Transverse colon (tissue), 4 donors: ENCODE data around the gene IVD. TPM values are rescaled to one million over a fixed set of nuclear protein-coding genes. Genes with fewer than 3 reads are reported as not detected.

Experiments
- DNase-seq: peaks from one replicate; pipeline ENCODE4 v3.0.0-alpha.2; 2019
- H3K27ac ChIP-seq, 4 donors: fragments of 200-600 bp; sonication (generic); 2 replicates each; pipeline ENCODE4 v1.5.1; 2016 to 2018; ENCODE audit warnings: inconsistent platforms in 4 of 4
- H3K27me3 ChIP-seq: fragments of 200-600 bp; sonication (generic); 2 replicates; pipeline ENCODE4 v1.5.1; 2017; ENCODE audit warnings: inconsistent platforms
- H3K36me3 ChIP-seq, 4 donors: fragments of 200-600 bp; sonication (generic); 2 replicates each; pipeline ENCODE4 v1.5.1; 2017 to 2019; ENCODE audit warnings: inconsistent platforms in 4 of 4
- H3K4me1 ChIP-seq, 4 donors: fragments of 200-600 bp; sonication (generic); 2 replicates each; pipeline ENCODE4 v1.5.1; 2017 to 2020; ENCODE audit warnings: inconsistent platforms in 4 of 4
- H3K4me3 ChIP-seq, 4 donors: fragments of 200-600 bp; sonication (generic); 1 replicate in 1 of 4; 2 replicates in 3 of 4; pipeline versions ENCODE4 v1.5.1 to v1.6.1; 2017 to 2019; ENCODE audit warnings: inconsistent platforms in 4 of 4
- H3K9me3 ChIP-seq, 2 donors: fragments of 200-600 bp; sonication (generic); 2 replicates each; pipeline ENCODE4 v1.5.1; 2017 to 2019; ENCODE audit warnings: inconsistent platforms in 2 of 2
- EP300 ChIP-seq: sonication (generic); formaldehyde crosslinking; IDR thresholded peaks from one replicate; pipeline ENCODE4 v1.6.1; 2017; ENCODE audit warnings: antibody characterized with exemption, low read depth
- POLR2A ChIP-seq: fragments of 450-650 bp; IDR thresholded peaks from one replicate; pipeline ENCODE4 v1.6.1; 2016; ENCODE audit warnings: antibody characterized with exemption, mild to moderate bottlenecking, moderate library complexity
- POLR2AphosphoS5 ChIP-seq, 3 donors: sonication (generic); formaldehyde crosslinking; IDR thresholded peaks; one replicate each; pipeline ENCODE4 v1.6.1; 2016; ENCODE audit warnings: antibody characterized with exemption in 3 of 3
- whole genome bisulfite sequencing, 2 donors: methylation state at CpG; one replicate each; pipeline ENCODE4 v1.1.5; 2018; ENCODE audit warnings: low coverage in 1 of 2; 5-methylcytosine and 5-hydroxymethylcytosine counted together
- in situ Hi-C, 4 donors: fragments of 200-750 bp; cut with MboI; loops; one replicate each; pipeline versions ENCODE4 v1.15.0 to v1.15.1; 2017; ENCODE audit warnings: low sequenced_read_pairs in 3 of 4, low pct_ligation_motif_present in 1 of 4, low pct_unique_long_range_greater_than_20kb in 1 of 4
- intact Hi-C: fragments of 100-400 bp; cut with DNase I; formaldehyde crosslinking; loops from one replicate; pipeline ENCODE4 v1.15.1; 2023; ENCODE audit warnings: low total_unique reads
- total RNA-seq, 4 donors: library from RNA; depleted of rRNA; stranded (reverse); fragments of >200 nt; gene quantifications; one replicate each; pipeline ENCODE4 v1.1.0, GENCODE V29; 2016
- TF ChIP-seq, protein P1 (sequence below), 5 experiments: fragments of 200-600 bp in 3 of 5; fragments of 450-650 bp in 2 of 5; sonication (generic) in 3 of 5; IDR thresholded peaks; 1 replicate in 2 of 5; 2 replicates in 3 of 5; pipeline ENCODE4 v1.5.1; 2016 to 2017; ENCODE audit warnings: antibody characterized with exemption in 5 of 5, inconsistent platforms in 3 of 5, mild to moderate bottlenecking in 2 of 5, moderate library complexity in 1 of 5

The IVD gene
- total RNA-seq, 4 donors from 2014 or later: 51.4 to 122 (median 58.7) TPM

DNA sequence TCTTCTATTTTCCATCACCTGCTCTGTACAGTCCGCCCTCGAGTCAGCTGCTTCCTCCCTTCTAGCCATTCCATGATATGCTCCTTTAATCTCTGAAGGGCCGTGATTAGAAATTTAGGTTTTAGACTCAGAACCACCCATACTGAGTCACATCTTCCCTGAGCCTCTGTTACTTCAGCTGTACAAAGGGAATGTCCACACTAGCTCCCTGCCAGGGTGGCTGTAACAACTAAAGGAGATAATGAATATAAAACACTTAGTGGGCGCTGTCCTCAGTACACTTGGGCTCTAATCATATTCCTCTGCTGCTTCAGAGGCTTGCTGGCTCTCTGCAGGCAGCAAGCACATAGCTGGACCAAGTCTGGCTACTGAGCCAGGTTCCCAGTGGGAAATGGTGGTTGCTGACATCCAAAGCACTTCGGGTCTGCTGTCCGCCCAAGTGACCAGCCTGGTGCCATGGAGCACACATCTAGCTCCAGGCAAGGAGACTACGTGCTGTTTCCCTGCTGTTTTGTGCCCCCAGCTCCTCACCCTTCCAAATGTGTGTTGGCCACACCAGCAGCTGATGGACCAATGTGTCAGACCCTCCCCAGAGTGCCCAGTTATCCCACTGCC, 64.3 kb downstream of the IVD start:
- intact Hi-C loops: no loop called here
- no peaks in the 10 kb centered on the region for H3K36me3 ChIP-seq
- peaks cover 3 to 19% (median 13%) of the 10 kb centered on the region in 4 donors for H3K4me1 ChIP-seq
- H3K9me3 ChIP-seq: no peaks in the 10 kb centered on the region
- no peak for DNase-seq
- peak overlapping the region in 1 of 4 donors; percentile 92 for H3K4me3 ChIP-seq
- TF ChIP-seq, protein P1, sequence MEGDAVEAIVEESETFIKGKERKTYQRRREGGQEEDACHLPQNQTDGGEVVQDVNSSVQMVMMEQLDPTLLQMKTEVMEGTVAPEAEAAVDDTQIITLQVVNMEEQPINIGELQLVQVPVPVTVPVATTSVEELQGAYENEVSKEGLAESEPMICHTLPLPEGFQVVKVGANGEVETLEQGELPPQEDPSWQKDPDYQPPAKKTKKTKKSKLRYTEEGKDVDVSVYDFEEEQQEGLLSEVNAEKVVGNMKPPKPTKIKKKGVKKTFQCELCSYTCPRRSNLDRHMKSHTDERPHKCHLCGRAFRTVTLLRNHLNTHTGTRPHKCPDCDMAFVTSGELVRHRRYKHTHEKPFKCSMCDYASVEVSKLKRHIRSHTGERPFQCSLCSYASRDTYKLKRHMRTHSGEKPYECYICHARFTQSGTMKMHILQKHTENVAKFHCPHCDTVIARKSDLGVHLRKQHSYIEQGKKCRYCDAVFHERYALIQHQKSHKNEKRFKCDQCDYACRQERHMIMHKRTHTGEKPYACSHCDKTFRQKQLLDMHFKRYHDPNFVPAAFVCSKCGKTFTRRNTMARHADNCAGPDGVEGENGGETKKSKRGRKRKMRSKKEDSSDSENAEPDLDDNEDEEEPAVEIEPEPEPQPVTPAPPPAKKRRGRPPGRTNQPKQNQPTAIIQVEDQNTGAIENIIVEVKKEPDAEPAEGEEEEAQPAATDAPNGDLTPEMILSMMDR (IDR thresholded peaks at IDR 0.05): no peak
- TF ChIP-seq EP300: no peak
- no peak for TF ChIP-seq POLR2AphosphoS5 (IDR thresholded peaks at IDR 0.05)
- TF ChIP-seq POLR2A: no peak
- 82 to 87% methylated on average over 3 to 7 of the region's 7 CpGs for WGBS, 2 donors
- peak overlapping the region; percentile 88 to 92 (median 90) for H3K27ac ChIP-seq
- no peaks in the 10 kb centered on the region for H3K27me3 ChIP-seq
- in situ Hi-C loops: no loop called here

DNA sequence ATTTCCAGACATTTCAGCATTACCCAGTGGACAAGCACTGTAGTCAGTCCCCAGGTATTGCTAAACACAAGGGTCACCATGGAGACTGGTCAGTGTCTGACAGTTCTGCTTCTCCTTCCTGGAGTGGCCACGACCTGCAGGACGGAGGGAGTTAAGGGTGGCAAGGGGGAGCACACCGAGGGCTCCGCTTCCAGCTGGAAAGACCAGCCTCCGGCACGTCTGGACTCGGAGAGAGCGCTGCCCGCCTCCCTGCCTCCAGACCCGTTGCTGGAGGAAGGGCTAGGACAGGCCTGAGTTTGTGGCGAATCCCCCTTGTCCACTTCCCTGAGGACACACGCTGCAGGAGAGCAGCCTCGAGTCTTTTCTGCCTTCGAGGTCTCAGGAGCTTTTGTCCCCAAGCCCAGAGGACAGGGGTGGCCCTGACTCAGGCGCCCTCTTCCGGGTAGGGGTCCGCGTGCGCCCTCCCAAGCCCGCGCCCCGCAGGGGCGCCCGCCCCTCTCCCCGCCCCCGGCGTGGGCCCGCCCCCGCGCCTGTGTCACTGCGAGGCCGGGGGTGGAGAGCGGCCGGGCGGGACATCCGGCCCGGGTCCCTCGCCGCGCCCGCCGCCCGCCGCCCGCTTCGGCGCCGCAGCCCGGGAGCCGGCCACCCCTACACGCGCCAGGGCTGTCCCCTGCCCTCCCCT, 65.0 kb downstream of the IVD start, which contains the start of gene CHST14:
TSS of gene CHST14 (plus strand) at position 562 of the 682 bp plus-strand sequence. CDS start 230 bp downstream, outside the sequence.
- TF ChIP-seq POLR2A (peak; percentile 41), EP300 (no peak), POLR2AphosphoS5 (IDR thresholded peaks at IDR 0.05) (peak in 1 of 3 donors; percentile 0)
- Histone ChIP-seq H3K27me3 (no peaks in the 10 kb centered on the region), H3K4me1 (peaks cover 3 to 19% (median 13%) of the 10 kb centered on the region in 4 donors), H3K4me3 (peak within 1 kb of the TSS; percentile 70 to 92 (median 80)), H3K9me3 (no peaks in the 10 kb centered on the region), H3K27ac (peak within 1 kb of the TSS; percentile 88 to 92 (median 90)), H3K36me3 (no peaks in the 10 kb centered on the region)
- peak; percentile 64 for DNase-seq
- in situ Hi-C loops: no loop called here
- intact Hi-C loops: no loop called here
- 0 to 14% methylated on average over 7 to 12 of the region's 52 CpGs for WGBS, 2 donors

Other genes starting within 250 kb of the IVD start
- 10 to 100 TPM in 2 of 4 donors, 1 to 10 TPM in 2; 1.4 to 15.3 (median 8.6) TPM for gene BUB1B, start 244.7 kb upstream of the IVD start, total RNA-seq
- gene PAK6, start 166.7 kb upstream of the IVD start, total RNA-seq: 1 to 10 TPM; 3.0 to 7.5 (median 4.5) TPM
- gene ANKRD63, start 122.7 kb upstream of the IVD start, total RNA-seq: not detected
- 100 to 1,000 TPM in 1 of 4 donors, 10 to 100 TPM in 2, 1 to 10 TPM in 1; 5.5 to 143 (median 12.0) TPM for gene PLCB2, start 97.9 kb upstream of the IVD start, total RNA-seq
- 10 to 100 TPM; 14.5 to 62.1 (median 19.4) TPM for gene INAFM2, start 82.1 kb upstream of the IVD start, total RNA-seq
- 10 to 100 TPM; 22.0 to 49.4 (median 36.9) TPM for gene CCDC9B, start 64.9 kb upstream of the IVD start, total RNA-seq
- 1,000 to 10,000 TPM; 2,387 to 4,992 (median 3,189) TPM for gene PHGR1, start 54.8 kb upstream of the IVD start, total RNA-seq
- gene DISP2, start 47.6 kb upstream of the IVD start, total RNA-seq: 10 to 100 TPM in 2 of 4 donors, 1 to 10 TPM in 2; 8.6 to 12.9 (median 10.9) TPM
- 10 to 100 TPM in 1 of 4 donors, 1 to 10 TPM in 3; 7.5 to 80.4 (median 8.3) TPM for gene KNSTRN, start 23.1 kb upstream of the IVD start, total RNA-seq
- 10 to 100 TPM in 3 of 4 donors, 1 to 10 TPM in 1; 9.0 to 35.5 (median 26.4) TPM for gene BAHD1, start 35.2 kb downstream of the IVD start, total RNA-seq
- 1 to 10 TPM in 3 of 4 donors, not detected in 1; 2.9 to 8.8 (median 4.1) TPM for gene CHST14, start 65.2 kb downstream of the IVD start, total RNA-seq
- gene CCDC32, start 159.2 kb downstream of the IVD start, total RNA-seq: 10 to 100 TPM; 31.0 to 53.1 (median 41.1) TPM
- gene RPUSD2, start 163.5 kb downstream of the IVD start, total RNA-seq: 10 to 100 TPM in 1 of 4 donors, 1 to 10 TPM in 3; 6.7 to 19.3 (median 7.8) TPM
- gene KNL1, start 188.5 kb downstream of the IVD start, total RNA-seq: 1 to 10 TPM; 3.4 to 7.6 (median 3.9) TPM